ENCODE results near the gene PI3.

Gene PI3

GRCh38 chr20:45140836-45141235 is 33.9 kb upstream of the PI3 start:
- DNase-seq: no peak
- no peak overlapping the region for H3K4me2 ChIP-seq (ENCODE audit: insufficient read depth, low read length)
- no peak for ATAC-seq (ENCODE audit: insufficient read depth, low read depth)
- TF ChIP-seq CTCF (IDR thresholded peaks at IDR 0.05; ENCODE audit: borderline replicate concordance, extremely low read depth, low read length, poor library complexity, severe bottlenecking) (no peak), EZH2 (IDR thresholded peaks at IDR 0.05; ENCODE audit: borderline replicate concordance, low read depth, low read length, severe bottlenecking) (no peak)
- no peak overlapping the region for H3K4me3 ChIP-seq (ENCODE audit: low read depth in 1 of 2, low read length in 2 of 2)
- no peak overlapping the region for H2AFZ ChIP-seq (ENCODE audit: low read depth, low read length)
- H3K27me3 ChIP-seq (ENCODE audit: insufficient read depth, low read length, poor library complexity): peaks cover 27% of the 10 kb centered on the region
- no peaks in the 10 kb centered on the region for H3K9me3 ChIP-seq (ENCODE audit: insufficient read depth, low read length, severe bottlenecking)
- no peaks in the 10 kb centered on the region for H3K36me3 ChIP-seq (ENCODE audit: insufficient read depth, low read length)
- no peak overlapping the region for H3K27ac ChIP-seq (ENCODE audit: low read length)
- no peaks in the 10 kb centered on the region for H3K4me1 ChIP-seq (ENCODE audit: insufficient read depth, low read length)
- H3K79me2 ChIP-seq (ENCODE audit: insufficient read depth, low read length): no peaks in the 10 kb centered on the region
- no peaks in the 10 kb centered on the region for H4K20me1 ChIP-seq (ENCODE audit: insufficient read depth, low read length)
- H3K9ac ChIP-seq (ENCODE audit: low read depth, low read length): no peak overlapping the region

- no peaks in the 10 kb centered on the region for H3K79me2 ChIP-seq (ENCODE audit: insufficient read depth, low read length)
- H3K9ac ChIP-seq (ENCODE audit: low read depth, low read length): no peak overlapping the region
- no peaks in the 10 kb centered on the region for H3K36me3 ChIP-seq (ENCODE audit: insufficient read depth, low read length)
- TF ChIP-seq CTCF (IDR thresholded peaks at IDR 0.05; ENCODE audit: borderline replicate concordance, extremely low read depth, low read length, poor library complexity, severe bottlenecking) (no peak), EZH2 (IDR thresholded peaks at IDR 0.05; ENCODE audit: borderline replicate concordance, low read depth, low read length, severe bottlenecking) (no peak)
- H3K4me2 ChIP-seq (ENCODE audit: insufficient read depth, low read length): no peak overlapping the region
- H3K4me1 ChIP-seq (ENCODE audit: insufficient read depth, low read length): no peaks in the 10 kb centered on the region
- no peak for DNase-seq
- H2AFZ ChIP-seq (ENCODE audit: low read depth, low read length): no peak overlapping the region
- no peaks in the 10 kb centered on the region for H4K20me1 ChIP-seq (ENCODE audit: insufficient read depth, low read length)
- no peak for ATAC-seq (ENCODE audit: insufficient read depth, low read depth)
- no peak overlapping the region for H3K4me3 ChIP-seq (ENCODE audit: low read depth in 1 of 2, low read length in 2 of 2)
- H3K9me3 ChIP-seq (ENCODE audit: insufficient read depth, low read length, severe bottlenecking): no peaks in the 10 kb centered on the region
- no peak overlapping the region for H3K27ac ChIP-seq (ENCODE audit: low read length)
- H3K27me3 ChIP-seq (ENCODE audit: insufficient read depth, low read length, poor library complexity): peaks cover 31% of the 10 kb centered on the region
Observed at GRCh38 chr20:45149062-45149461, 25.6 kb upstream of the PI3 start.

GRCh38 chr20:45152405-45152804 is 22.3 kb upstream of the PI3 start:
- Histone ChIP-seq H3K4me1 (ENCODE audit: insufficient read depth, low read length) (no peaks in the 10 kb centered on the region), H3K4me3 (ENCODE audit: low read depth in 1 of 2, low read length in 2 of 2) (no peak overlapping the region), H4K20me1 (ENCODE audit: insufficient read depth, low read length) (no peaks in the 10 kb centered on the region), H3K27me3 (ENCODE audit: insufficient read depth, low read length, poor library complexity) (peaks cover 9% of the 10 kb centered on the region), H3K36me3 (ENCODE audit: insufficient read depth, low read length) (no peaks in the 10 kb centered on the region), H3K9me3 (ENCODE audit: insufficient read depth, low read length, severe bottlenecking) (no peaks in the 10 kb centered on the region), H2AFZ (ENCODE audit: low read depth, low read length) (no peak overlapping the region), H3K27ac (ENCODE audit: low read length) (no peak overlapping the region), H3K4me2 (ENCODE audit: insufficient read depth, low read length) (no peak overlapping the region), H3K9ac (ENCODE audit: low read depth, low read length) (no peak overlapping the region), H3K79me2 (ENCODE audit: insufficient read depth, low read length) (no peaks in the 10 kb centered on the region)
- TF ChIP-seq EZH2 (IDR thresholded peaks at IDR 0.05; ENCODE audit: borderline replicate concordance, low read depth, low read length, severe bottlenecking) (no peak), CTCF (IDR thresholded peaks at IDR 0.05; ENCODE audit: borderline replicate concordance, extremely low read depth, low read length, poor library complexity, severe bottlenecking) (no peak)
- DNase-seq (no peak), ATAC-seq (ENCODE audit: insufficient read depth, low read depth) (no peak)

- Histone ChIP-seq H3K27ac (ENCODE audit: low read length) (no peak overlapping the region), H4K20me1 (ENCODE audit: insufficient read depth, low read length) (no peaks in the 10 kb centered on the region), H3K4me3 (ENCODE audit: low read depth in 1 of 2, low read length in 2 of 2) (no peak overlapping the region), H2AFZ (ENCODE audit: low read depth, low read length) (no peak overlapping the region), H3K4me2 (ENCODE audit: insufficient read depth, low read length) (no peak overlapping the region), H3K36me3 (ENCODE audit: insufficient read depth, low read length) (no peaks in the 10 kb centered on the region), H3K79me2 (ENCODE audit: insufficient read depth, low read length) (no peaks in the 10 kb centered on the region), H3K9me3 (ENCODE audit: insufficient read depth, low read length, severe bottlenecking) (no peaks in the 10 kb centered on the region), H3K4me1 (ENCODE audit: insufficient read depth, low read length) (no peaks in the 10 kb centered on the region), H3K9ac (ENCODE audit: low read depth, low read length) (no peak overlapping the region), H3K27me3 (ENCODE audit: insufficient read depth, low read length, poor library complexity) (peaks cover 9% of the 10 kb centered on the region)
- DNase-seq (no peak), ATAC-seq (ENCODE audit: insufficient read depth, low read depth) (no peak)
- TF ChIP-seq EZH2 (IDR thresholded peaks at IDR 0.05; ENCODE audit: borderline replicate concordance, low read depth, low read length, severe bottlenecking) (no peak), CTCF (IDR thresholded peaks at IDR 0.05; ENCODE audit: borderline replicate concordance, extremely low read depth, low read length, poor library complexity, severe bottlenecking) (no peak)
Observed at GRCh38 chr20:45153147-45153546, 21.6 kb upstream of the PI3 start.

Data from DND-41 (cell line).